NCI-H2029 (cell line): Measurements from ENCODE around the gene CANX.

Experiments used
- DNase-seq: peaks from one replicate; lab custom pipeline; 2025; lab: John Stamatoyannopoulos, UW

The CANX gene

GRCh38 chr5:179776411-179776938 lies 77.7 kb downstream of the CANX start:
- DNase-seq, result no peak

GRCh38 chr5:179777456-179777855 lies 78.7 kb downstream of the CANX start:
- no peak for DNase-seq

GRCh38 chr5:179777909-179778308 lies 79.1 kb downstream of the CANX start:
- DNase-seq, result no peak

GRCh38 chr5:179778591-179778990 lies 79.8 kb downstream of the CANX start:
- no peak for DNase-seq

- DNase-seq, result no peak
Measured at GRCh38 chr5:179779826-179780225, 81.1 kb downstream of the CANX start.

GRCh38 chr5:179780362-179780761 lies 81.6 kb downstream of the CANX start:
- DNase-seq, result no peak
